NCI-H524 treated with DMSO at 0.1 percent for 48 hours (cell line): ENCODE results near the gene ANKRD31.

Experiments used
- DNase-seq: peaks from one replicate; lab custom pipeline; 2025; lab: John Stamatoyannopoulos, UW

Gene ANKRD31

DNA sequence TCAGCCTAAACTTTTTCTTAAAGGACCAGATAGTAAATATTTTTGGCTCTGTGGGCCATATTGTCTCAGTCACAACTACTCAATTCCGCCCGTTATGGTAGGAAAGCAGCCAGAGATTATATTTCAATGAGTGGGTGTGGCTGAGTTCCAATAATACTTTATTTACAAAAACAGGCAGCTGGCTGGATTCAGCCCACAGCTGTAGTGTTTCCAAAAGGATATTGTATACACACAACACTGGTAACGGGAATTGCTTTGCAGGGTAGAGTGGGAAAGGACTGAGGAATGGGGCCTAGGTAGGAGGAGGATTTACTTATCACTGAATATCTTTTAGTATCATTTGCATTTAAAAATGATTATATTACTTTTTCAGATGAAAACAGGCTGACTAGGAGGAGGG lies 205.3 kb downstream of the ANKRD31 start:
- DNase-seq, result no peak

DNA sequence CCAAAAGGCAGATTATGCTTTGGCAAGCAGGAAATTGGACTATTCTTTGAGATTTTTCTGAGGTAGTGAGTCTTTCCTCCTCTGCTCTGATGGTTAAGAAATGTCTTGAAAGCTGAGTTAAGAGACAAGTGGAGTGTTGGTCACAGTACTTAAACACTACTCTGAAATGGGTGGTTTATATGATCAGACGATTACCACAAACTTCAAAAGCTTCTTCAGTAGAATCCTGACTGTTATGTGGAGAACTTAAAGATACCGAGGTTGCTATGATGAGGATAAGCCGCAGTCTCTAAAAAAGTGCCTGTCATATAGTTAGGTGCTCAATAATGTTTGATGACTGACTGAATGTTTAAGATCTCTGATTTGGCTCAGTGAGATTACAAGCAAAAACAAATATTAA lies 208.6 kb downstream of the ANKRD31 start:
- DNase-seq, result no peak

DNA sequence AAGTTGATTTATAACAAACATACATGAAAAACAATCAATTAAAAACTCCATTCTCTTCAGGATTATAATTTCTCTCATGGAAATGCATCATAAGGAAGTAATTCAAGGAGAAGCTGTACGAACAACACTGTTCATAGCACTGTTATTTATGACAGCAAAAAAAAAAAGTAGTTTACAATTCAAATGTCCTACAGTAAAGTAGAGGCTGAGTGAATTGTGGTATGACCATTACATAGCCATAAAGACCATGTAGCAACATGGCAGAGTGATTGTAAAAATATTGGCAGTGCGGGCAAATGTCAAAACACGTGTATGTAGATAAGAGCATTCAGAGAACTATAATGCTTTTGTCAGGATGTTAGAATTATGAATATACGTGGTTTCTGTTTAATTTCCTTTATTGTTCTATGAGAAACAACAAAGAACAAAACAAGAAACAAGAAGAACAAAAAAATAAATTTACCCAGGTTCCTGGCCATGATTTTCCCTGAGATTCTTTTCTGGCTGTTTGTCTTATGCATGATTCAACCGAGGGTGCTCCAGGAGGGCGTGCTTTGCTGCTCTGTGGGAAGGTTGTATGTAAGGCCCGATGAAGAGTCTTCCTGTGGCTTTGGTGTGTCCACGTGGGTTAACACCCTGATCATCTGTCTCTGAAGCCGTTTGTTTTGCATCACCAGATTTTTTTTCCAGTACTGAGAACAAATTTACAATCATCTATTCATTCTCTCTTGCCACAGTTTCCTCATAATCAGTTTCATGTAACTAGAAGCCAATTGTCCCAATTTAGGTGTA lies 213.1 kb downstream of the ANKRD31 start:
- DNase-seq, result no peak

GRCh38 chr5:75021800-75022199 lies 214.9 kb downstream of the ANKRD31 start:
- no peak for DNase-seq

GRCh38 chr5:75021219-75021618 lies 215.5 kb downstream of the ANKRD31 start:
- no peak for DNase-seq

DNA sequence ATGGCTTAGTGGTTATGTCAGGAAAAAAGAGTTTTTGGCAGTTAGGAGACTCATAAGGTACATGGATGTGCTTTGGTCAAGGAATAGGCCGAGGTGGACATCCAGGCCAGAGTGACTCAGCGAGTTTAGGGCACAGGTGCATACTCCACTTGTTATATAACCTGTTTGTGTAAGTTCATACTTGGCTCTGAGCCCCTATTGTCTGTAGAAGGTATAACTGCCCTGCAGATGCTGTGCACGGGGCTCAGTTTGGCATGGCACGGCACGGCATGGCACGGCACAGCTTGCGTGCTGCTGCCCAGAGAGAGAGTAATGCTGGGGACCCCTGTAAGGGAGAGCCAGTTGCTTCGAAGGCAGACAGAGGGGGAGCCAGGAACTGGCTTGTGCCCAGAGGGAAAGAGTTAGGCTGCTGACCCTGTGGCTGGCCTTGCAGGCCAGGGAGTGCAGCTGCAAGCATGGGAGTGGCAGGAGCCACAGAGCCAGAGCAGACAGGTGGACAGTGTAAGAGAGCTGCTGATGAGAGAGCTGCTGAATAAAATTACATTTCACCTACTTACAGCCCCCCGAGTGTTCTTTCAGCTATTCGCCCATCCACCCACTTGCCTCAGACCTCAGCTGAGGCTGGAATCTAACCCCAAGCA lies 216.5 kb downstream of the ANKRD31 start:
- no peak for DNase-seq

- DNase-seq, result no peak
Measured at GRCh38 chr5:75018805-75019587, 217.7 kb downstream of the ANKRD31 start.
